Measurements from ENCODE around the gene OSBPL2. TPM values are rescaled to one million over a fixed set of nuclear protein-coding genes. Genes with fewer than 3 reads are reported as not detected.

OSBPL2 gene
- total RNA-seq, 1 experiment from 2014 or later, result 26.3 TPM

DNA sequence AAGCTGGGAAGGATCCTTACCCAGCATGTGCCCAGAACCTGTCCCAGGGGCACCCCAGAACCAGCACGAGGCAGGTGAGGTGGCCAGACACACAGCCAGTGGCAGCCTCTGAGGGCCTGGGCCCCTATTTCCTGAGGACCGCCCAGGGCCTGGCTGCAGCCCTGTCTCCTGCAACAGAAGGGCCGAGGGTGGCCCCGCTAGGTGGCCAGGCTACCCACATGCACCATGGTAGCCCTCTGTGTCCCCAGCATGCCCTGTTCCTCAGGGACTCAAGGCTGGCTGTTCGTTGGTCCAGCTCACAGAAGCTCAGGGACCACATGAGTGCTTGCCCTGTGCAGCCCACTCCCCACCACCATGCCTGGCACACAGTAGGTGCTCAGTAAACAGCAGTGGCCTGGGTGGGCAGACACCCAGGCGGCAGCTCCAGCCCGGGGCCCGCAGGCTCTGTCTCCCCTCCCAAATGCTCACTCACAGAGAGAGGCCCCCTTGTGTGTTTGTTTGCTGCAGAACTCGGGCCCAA lies 26.5 kb upstream of the OSBPL2 start:
- Histone ChIP-seq H3K27me3 (replicated peaks; ENCODE audit: insufficient read depth, low read depth, low read length, poor library complexity) (peaks cover 30% of the 10 kb centered on the region), H3K36me3 (ENCODE audit: insufficient read depth, low read length, poor library complexity, severe bottlenecking) (no peaks in the 10 kb centered on the region), H3K4me1 (ENCODE audit: insufficient read depth, low read length, poor library complexity, severe bottlenecking) (peaks cover 7% of the 10 kb centered on the region), H3K27ac (ENCODE audit: low read depth, low read length, poor library complexity, severe bottlenecking) (no peak overlapping the region), H3K4me3 (ENCODE audit: low read depth, low read length, poor library complexity, severe bottlenecking) (no peak overlapping the region), H3K9me3 (ENCODE audit: low read depth, low read length, poor library complexity, severe bottlenecking) (no peaks in the 10 kb centered on the region)
- ChIA-PET POLR2A (ENCODE audit: low non-redundant PET) (no interaction called here), CTCF (no interaction called here)
- TF ChIP-seq EZH2 (IDR thresholded peaks at IDR 0.05; ENCODE audit: borderline replicate concordance, low read depth, low read length, poor library complexity, severe bottlenecking), result no peak
- TF ChIP-seq, protein P1, sequence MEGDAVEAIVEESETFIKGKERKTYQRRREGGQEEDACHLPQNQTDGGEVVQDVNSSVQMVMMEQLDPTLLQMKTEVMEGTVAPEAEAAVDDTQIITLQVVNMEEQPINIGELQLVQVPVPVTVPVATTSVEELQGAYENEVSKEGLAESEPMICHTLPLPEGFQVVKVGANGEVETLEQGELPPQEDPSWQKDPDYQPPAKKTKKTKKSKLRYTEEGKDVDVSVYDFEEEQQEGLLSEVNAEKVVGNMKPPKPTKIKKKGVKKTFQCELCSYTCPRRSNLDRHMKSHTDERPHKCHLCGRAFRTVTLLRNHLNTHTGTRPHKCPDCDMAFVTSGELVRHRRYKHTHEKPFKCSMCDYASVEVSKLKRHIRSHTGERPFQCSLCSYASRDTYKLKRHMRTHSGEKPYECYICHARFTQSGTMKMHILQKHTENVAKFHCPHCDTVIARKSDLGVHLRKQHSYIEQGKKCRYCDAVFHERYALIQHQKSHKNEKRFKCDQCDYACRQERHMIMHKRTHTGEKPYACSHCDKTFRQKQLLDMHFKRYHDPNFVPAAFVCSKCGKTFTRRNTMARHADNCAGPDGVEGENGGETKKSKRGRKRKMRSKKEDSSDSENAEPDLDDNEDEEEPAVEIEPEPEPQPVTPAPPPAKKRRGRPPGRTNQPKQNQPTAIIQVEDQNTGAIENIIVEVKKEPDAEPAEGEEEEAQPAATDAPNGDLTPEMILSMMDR (conservative IDR thresholded peaks at IDR 0.05; ENCODE audit: low read depth, low read length), result no peak
- intact Hi-C loops (cut with micrococcal nuclease; ENCODE audit: unreplicated experiment), result no loop called here
- no peak for DNase-seq (ENCODE audit: low spot score)
- no TSS peak for BruUV-seq (replicated peaks)

DNA sequence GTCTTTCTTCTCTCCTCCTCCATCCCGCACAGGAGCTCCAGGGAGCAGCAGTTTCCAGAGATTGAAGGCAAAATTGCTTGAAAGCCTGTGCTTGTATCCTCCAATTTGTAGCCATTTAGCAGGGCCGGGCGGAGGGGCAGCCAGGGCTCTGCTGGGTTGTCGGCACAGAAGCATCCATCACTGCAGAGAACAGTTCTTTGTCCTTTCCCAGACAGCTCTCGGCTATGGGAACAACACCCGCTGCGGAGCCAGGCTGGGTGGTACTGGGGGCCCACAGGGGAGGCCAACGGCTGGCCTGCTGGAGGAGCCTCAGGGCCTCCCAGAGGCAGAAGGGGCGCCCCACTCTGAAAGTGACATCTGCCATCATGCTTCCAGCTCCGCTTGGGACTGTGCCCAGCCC lies 26.0 kb upstream of the OSBPL2 start:
- TF ChIP-seq, protein P1 (conservative IDR thresholded peaks at IDR 0.05; ENCODE audit: low read depth, low read length), result no peak
- TF ChIP-seq EZH2 (IDR thresholded peaks at IDR 0.05; ENCODE audit: borderline replicate concordance, low read depth, low read length, poor library complexity, severe bottlenecking), result no peak
- no peaks in the 10 kb centered on the region for H3K9me3 ChIP-seq (ENCODE audit: low read depth, low read length, poor library complexity, severe bottlenecking)
- H3K27me3 ChIP-seq (replicated peaks; ENCODE audit: insufficient read depth, low read depth, low read length, poor library complexity), result peaks cover 35% of the 10 kb centered on the region
- H3K36me3 ChIP-seq (ENCODE audit: insufficient read depth, low read length, poor library complexity, severe bottlenecking), result no peaks in the 10 kb centered on the region
- no peak overlapping the region for H3K27ac ChIP-seq (ENCODE audit: low read depth, low read length, poor library complexity, severe bottlenecking)
- no peak for DNase-seq (ENCODE audit: low spot score)
- peaks cover 4% of the 10 kb centered on the region for H3K4me1 ChIP-seq (ENCODE audit: insufficient read depth, low read length, poor library complexity, severe bottlenecking)
- no TSS peak for BruUV-seq (replicated peaks)
- ChIA-PET CTCF (no interaction called here), POLR2A (ENCODE audit: low non-redundant PET) (interaction anchor here (0.6 kb wide), 1 partner anchor 632 kb away, joined by 3 read pairs; no protein-coding TSS in a partner anchor)
- intact Hi-C loops (cut with micrococcal nuclease; ENCODE audit: unreplicated experiment), result no loop called here
- H3K4me3 ChIP-seq (ENCODE audit: low read depth, low read length, poor library complexity, severe bottlenecking), result no peak overlapping the region

DNA sequence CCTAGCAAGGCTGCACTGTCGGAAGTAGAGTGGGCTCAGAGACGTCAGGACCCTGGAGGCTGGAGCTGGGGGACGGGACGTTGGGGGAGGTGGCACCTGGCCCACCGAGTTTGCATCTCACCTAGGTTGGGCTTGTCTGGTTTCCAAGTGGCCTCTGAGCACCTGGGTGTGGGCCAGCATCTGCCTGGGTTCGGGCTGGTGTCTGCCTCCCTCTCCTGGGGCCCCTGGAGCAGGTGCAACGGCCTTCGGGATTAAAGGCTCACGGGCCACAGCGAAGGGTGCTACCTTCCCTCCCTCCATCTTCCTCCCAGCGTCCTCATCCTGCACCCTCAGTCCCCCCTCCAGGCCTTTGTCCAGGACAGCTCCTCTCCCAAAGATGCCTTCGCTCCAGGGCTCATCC lies 24.3 kb upstream of the OSBPL2 start:
- Histone ChIP-seq H3K9me3 (ENCODE audit: low read depth, low read length, poor library complexity, severe bottlenecking) (no peaks in the 10 kb centered on the region), H3K4me3 (ENCODE audit: low read depth, low read length, poor library complexity, severe bottlenecking) (no peak overlapping the region), H3K4me1 (ENCODE audit: insufficient read depth, low read length, poor library complexity, severe bottlenecking) (no peaks in the 10 kb centered on the region), H3K27me3 (replicated peaks; ENCODE audit: insufficient read depth, low read depth, low read length, poor library complexity) (peaks cover 52% of the 10 kb centered on the region), H3K36me3 (ENCODE audit: insufficient read depth, low read length, poor library complexity, severe bottlenecking) (no peaks in the 10 kb centered on the region), H3K27ac (ENCODE audit: low read depth, low read length, poor library complexity, severe bottlenecking) (no peak overlapping the region)
- CTCF ChIA-PET, result interaction anchor here (0.6 kb wide), 1 partner anchor 403 kb away, joined by 3 read pairs; no protein-coding TSS in a partner anchor
- no peak for DNase-seq (ENCODE audit: low spot score)
- BruUV-seq (replicated peaks), result no TSS peak
- POLR2A ChIA-PET (ENCODE audit: low non-redundant PET), result no interaction called here
- intact Hi-C loops (cut with micrococcal nuclease; ENCODE audit: unreplicated experiment), result no loop called here
- TF ChIP-seq, protein P1 (conservative IDR thresholded peaks at IDR 0.05; ENCODE audit: low read depth, low read length), result no peak
- TF ChIP-seq EZH2 (IDR thresholded peaks at IDR 0.05; ENCODE audit: borderline replicate concordance, low read depth, low read length, poor library complexity, severe bottlenecking), result no peak
